Stomach smooth muscle (tissue), 2 donors: ENCODE results near the gene TOX2.

Experiments
- H3K27ac ChIP-seq: one replicate; pipeline ENCODE4 v1.7.0; 2013; ENCODE audit warnings: mild to moderate bottlenecking, low read length, inconsistent platforms
- H3K27me3 ChIP-seq, 2 donors: one replicate each; pipeline ENCODE4 v1.7.0; 2013; ENCODE audit warnings: low read length in 2 of 2; ENCODE audit not compliant: insufficient read depth in 2 of 2, control insufficient read depth in 1 of 2
- H3K36me3 ChIP-seq, 2 donors: one replicate each; pipeline ENCODE4 v1.7.0; 2013; ENCODE audit warnings: low read length in 2 of 2; ENCODE audit not compliant: control insufficient read depth in 2 of 2, insufficient read depth in 2 of 2
- H3K4me1 ChIP-seq: one replicate; pipeline ENCODE4 v1.7.0; 2013; ENCODE audit warnings: low read length; ENCODE audit not compliant: control insufficient read depth, insufficient read depth
- H3K4me3 ChIP-seq, 2 donors: one replicate each; pipeline ENCODE4 v1.7.0; 2013; ENCODE audit warnings: low read length in 2 of 2
- H3K9ac ChIP-seq, 2 donors: one replicate each; pipeline ENCODE4 v1.7.0; 2013; ENCODE audit warnings: low read length in 2 of 2, mild to moderate bottlenecking in 1 of 2
- H3K9me3 ChIP-seq, 2 donors: one replicate each; pipeline ENCODE4 v1.7.0; 2013; ENCODE audit warnings: low read length in 2 of 2; ENCODE audit not compliant: control insufficient read depth in 2 of 2
- donor health status: healthy.
- donor health status: Pancreatic carcinoma.

TOX2 gene

DNA sequence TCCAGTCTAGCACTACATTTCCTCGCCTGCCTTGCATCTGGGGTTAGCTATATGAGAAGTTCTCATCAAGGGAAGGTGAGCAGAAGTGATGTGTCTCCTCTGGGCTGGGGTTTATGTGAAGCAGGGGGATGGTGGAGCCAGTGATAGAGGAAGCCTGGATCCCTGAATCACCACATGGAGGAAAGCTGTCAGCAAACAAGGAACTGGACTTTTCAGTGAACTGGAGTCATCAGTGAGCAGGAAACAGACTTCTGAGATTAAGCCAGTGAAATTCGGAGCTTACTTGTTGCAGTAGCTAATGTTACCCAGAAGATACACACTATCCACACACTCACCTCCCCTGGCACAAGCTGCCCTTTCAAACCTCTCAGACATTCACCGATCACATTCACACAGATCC is 13.4 kb upstream of the TOX2 start:
- H3K4me3 ChIP-seq: no peak overlapping the region
- no peaks in the 10 kb centered on the region for H3K4me1 ChIP-seq

DNA sequence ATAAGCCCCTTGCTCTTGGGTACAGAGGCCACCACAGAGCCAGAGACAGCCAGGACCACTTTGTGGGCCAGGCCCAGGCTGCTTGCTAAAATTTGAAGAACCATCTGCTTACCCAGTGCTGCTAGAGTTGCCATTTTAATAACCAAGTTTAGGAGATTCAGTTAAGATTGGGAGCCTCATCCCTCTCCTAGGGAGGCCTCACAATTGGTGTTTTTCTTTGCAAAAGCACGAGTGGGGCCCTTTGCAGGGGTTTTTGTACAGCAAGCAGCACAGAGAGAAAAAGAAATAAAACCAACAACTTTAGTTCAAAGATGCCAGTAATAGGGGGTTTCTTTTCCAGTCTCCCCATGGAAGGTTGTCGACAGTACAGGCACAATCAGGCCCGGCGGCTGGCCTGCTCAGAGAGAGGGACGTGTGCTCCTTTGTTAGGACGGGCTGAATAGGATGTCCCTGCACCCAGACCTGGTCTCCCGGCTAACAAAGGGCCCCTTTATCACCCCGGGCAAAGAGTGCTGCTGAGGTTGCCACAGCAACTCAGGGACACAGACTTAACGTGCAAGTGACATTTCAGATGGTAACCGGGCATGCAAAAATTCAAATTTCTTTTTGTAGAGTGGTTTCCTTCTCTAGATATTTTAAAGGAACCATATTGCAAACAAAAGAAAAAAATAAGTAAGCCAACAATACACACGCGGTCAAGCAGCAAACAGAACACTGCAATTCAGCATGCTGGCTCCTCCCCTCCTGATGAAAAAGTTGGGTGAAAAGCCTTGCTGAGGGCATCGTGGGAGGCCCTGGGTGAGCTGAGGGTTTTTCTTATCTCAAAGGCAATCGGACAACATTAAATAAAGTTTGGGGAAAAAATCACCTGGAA is 10.5 kb upstream of the TOX2 start:
- H3K9me3 ChIP-seq: peaks cover 7 to 9% of the 10 kb centered on the region in 2 donors
- H3K4me3 ChIP-seq: no peak overlapping the region
- peaks cover 0 to 2% of the 10 kb centered on the region in 2 donors for H3K27me3 ChIP-seq
- H3K36me3 ChIP-seq: no peaks in the 10 kb centered on the region
- no peak overlapping the region for H3K9ac ChIP-seq
- no peak overlapping the region for H3K27ac ChIP-seq
- no peaks in the 10 kb centered on the region for H3K4me1 ChIP-seq

More for the DNA sequence above, 13.4 kb upstream of the TOX2 start:
- no peak overlapping the region for H3K27ac ChIP-seq
- peaks cover 5 to 7% of the 10 kb centered on the region in 2 donors for H3K9me3 ChIP-seq
- peaks cover 0 to 2% of the 10 kb centered on the region in 2 donors for H3K27me3 ChIP-seq
- no peaks in the 10 kb centered on the region for H3K36me3 ChIP-seq
- no peak overlapping the region for H3K9ac ChIP-seq

DNA sequence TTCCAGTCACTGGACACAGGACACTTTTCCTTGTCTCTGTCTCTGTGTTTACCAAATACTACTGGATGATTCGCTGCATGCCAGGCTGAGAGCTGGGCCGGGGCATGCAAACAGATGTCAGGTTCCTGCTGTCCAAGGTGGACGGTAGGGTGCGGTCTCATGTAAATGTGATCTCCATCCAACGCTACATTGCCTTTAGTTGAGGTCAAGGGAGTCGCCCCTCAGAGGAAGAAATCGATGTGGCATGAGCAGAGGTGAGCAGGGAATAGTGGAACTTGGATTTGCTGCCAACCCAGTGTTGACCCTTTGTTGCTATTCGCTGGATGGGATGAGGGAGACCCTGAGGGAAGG is 9.8 kb upstream of the TOX2 start:
- Histone ChIP-seq H3K36me3 (no peaks in the 10 kb centered on the region), H3K27ac (no peak overlapping the region), H3K9me3 (peaks cover 7 to 9% of the 10 kb centered on the region in 2 donors), H3K4me1 (no peaks in the 10 kb centered on the region), H3K4me3 (no peak overlapping the region), H3K27me3 (no peaks in the 10 kb centered on the region), H3K9ac (no peak overlapping the region)

DNA sequence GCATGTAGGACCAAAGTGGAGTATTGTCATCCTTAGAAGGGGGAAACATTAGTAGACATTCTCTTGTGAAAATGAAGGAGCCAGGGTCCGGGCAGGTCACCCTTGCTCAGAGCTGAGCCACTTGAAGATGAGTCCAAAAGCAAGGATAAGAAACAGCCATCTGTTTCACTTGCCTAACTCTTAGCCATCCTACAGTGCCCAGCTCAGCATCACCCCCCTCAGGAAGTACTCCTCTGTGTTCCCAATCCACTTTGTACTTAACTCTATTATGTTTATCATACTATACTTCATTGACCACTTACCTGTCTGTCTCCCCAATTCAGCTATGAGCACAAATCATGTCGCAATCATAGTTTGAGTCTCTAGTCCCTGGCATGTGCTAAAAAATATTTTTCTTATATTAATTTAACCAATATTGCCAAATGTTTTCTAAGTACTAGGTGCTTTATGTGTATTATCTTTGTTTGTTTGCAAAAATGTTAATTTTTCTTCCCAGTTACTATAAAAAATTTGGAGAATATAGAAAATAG is 8.1 kb upstream of the TOX2 start:
- H3K4me3 ChIP-seq: no peak overlapping the region
- no peak overlapping the region for H3K9ac ChIP-seq
- H3K9me3 ChIP-seq: peaks cover 2 to 8% of the 10 kb centered on the region in 2 donors
- H3K27ac ChIP-seq: no peak overlapping the region
- H3K27me3 ChIP-seq: no peaks in the 10 kb centered on the region
- no peaks in the 10 kb centered on the region for H3K36me3 ChIP-seq
- H3K4me1 ChIP-seq: no peaks in the 10 kb centered on the region

DNA sequence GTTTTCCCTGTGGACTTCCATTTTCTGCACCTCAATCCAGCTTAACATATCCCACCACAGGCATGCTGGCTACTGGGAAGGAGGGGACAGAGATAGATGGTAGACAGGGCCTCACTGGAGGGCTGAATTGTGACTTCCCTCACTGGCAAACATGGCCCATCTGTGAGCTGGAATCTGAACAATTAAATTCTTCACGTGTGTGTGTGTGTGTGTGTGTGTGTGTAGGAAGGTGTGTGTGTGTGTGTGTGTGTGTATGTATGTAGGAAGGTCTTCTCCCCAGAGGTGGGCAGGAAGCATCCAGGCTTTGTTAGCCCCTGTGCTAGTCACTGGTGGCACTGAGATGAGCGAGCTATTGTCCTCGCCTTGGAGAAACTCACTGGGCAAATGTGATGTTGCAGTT is 5.4 kb upstream of the TOX2 start:
- Histone ChIP-seq H3K9me3 (peaks cover 11 to 13% of the 10 kb centered on the region in 2 donors), H3K27ac (no peak overlapping the region), H3K36me3 (no peaks in the 10 kb centered on the region), H3K4me3 (no peak overlapping the region), H3K9ac (no peak overlapping the region), H3K27me3 (peaks cover 0 to 10% of the 10 kb centered on the region in 2 donors), H3K4me1 (no peaks in the 10 kb centered on the region)

DNA sequence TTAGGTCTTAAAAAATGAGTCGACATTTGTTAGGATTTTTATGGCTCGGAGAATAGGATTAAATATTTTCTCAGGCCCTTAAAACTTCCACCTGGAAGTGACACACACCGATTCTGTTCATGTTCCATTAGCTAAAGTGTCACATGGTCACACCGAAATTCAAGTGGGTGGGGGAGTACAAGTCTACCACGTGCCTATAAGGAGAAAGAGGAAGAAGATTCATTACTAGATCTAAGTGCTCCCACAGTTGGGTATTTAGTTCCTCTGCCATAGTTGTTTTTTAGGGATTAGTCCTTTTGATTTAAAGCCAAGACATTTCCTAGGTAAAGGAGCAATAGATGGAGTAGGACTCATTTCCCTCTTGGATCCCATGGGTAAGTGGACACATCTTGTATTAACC is 4.9 kb upstream of the TOX2 start:
- H3K36me3 ChIP-seq: no peaks in the 10 kb centered on the region
- no peaks in the 10 kb centered on the region for H3K4me1 ChIP-seq
- H3K27ac ChIP-seq: no peak overlapping the region
- H3K27me3 ChIP-seq: peaks cover 0 to 13% of the 10 kb centered on the region in 2 donors
- H3K9ac ChIP-seq: no peak overlapping the region
- no peak overlapping the region for H3K4me3 ChIP-seq
- H3K9me3 ChIP-seq: peaks cover 12 to 13% of the 10 kb centered on the region in 2 donors

DNA sequence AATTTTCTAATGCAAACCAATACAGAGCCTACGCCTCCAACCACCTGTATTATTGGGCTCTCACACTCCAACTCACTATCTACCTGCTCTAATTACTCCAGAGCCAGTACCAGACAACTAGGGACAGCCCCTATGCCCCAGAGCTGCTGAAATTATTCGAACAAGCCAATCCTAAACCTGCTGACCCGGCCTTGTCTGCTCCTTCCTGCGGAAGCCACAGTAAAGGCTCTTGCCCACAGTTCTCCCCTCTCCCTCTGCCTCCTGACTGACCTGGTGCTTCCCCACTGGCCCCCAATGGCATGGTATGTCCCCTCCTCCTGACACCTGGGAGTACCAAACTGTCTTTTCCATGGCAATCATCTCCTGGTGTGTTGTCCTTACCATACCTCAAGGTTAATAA is 4.1 kb upstream of the TOX2 start:
- H3K9me3 ChIP-seq: peaks cover 12 to 13% of the 10 kb centered on the region in 2 donors
- H3K4me3 ChIP-seq: no peak overlapping the region
- H3K9ac ChIP-seq: no peak overlapping the region
- no peak overlapping the region for H3K27ac ChIP-seq
- H3K4me1 ChIP-seq: peaks cover 3% of the 10 kb centered on the region
- peaks cover 6 to 20% of the 10 kb centered on the region in 2 donors for H3K27me3 ChIP-seq
- H3K36me3 ChIP-seq: no peaks in the 10 kb centered on the region

DNA sequence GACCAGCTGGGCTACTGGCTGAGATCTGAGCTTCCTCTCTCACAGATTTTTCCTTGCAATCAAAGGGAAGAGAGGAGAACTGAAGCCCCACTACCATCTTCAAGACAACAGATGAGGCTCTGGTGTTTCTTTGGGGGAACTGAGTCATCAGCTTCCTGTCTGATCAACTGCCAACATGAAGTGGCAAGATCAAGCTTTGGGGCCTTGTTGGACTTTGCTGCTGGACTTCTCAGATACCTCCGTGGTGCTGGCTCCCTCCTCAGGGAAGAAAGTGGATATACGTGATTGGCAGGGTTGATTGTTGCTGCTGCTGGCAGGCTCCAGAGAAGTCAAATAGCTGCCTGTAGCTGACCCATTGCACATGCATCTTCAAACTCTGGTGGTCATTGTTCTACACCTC is 3.6 kb upstream of the TOX2 start:
- peaks cover 11 to 24% of the 10 kb centered on the region in 2 donors for H3K27me3 ChIP-seq
- no peak overlapping the region for H3K27ac ChIP-seq
- peaks cover 12 to 13% of the 10 kb centered on the region in 2 donors for H3K9me3 ChIP-seq
- H3K36me3 ChIP-seq: no peaks in the 10 kb centered on the region
- no peak overlapping the region for H3K9ac ChIP-seq
- H3K4me1 ChIP-seq: peaks cover 8% of the 10 kb centered on the region
- H3K4me3 ChIP-seq: no peak overlapping the region

DNA sequence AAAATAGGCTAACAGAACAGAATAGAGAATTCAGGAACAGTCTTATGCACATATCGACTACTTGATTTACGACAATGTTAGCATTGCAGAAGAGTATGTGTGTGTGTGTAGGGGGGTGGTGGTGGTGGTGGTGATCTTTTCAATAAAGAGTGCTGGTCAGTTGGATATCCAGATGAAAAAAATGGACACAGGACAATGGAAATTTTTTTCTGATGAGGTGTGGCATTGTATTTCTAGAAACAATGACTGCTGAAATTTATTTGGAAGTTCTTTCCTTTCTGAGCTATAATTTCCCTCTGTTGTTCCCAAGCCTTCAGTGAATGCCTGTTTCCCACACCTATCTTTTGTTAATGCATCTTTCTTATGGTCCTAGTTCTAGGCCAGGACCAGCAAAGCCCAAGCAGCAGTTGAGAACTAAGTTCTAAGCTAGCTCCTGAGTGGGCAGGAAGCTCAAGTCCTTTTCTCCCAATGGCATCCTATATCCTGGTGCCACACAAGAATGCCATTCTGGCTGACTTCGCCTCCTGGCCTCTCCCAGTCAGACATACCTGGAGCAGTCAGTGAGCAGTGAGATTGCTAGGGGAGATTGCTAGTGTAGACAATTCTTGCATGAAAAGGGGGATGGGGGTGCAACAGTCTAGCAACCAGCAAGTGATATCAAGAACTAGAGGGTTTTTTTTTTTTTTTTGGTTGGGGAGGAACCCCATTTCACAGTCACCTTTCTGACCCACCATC is 1.2 kb upstream of the TOX2 start:
- no peak overlapping the region for H3K27ac ChIP-seq

DNA sequence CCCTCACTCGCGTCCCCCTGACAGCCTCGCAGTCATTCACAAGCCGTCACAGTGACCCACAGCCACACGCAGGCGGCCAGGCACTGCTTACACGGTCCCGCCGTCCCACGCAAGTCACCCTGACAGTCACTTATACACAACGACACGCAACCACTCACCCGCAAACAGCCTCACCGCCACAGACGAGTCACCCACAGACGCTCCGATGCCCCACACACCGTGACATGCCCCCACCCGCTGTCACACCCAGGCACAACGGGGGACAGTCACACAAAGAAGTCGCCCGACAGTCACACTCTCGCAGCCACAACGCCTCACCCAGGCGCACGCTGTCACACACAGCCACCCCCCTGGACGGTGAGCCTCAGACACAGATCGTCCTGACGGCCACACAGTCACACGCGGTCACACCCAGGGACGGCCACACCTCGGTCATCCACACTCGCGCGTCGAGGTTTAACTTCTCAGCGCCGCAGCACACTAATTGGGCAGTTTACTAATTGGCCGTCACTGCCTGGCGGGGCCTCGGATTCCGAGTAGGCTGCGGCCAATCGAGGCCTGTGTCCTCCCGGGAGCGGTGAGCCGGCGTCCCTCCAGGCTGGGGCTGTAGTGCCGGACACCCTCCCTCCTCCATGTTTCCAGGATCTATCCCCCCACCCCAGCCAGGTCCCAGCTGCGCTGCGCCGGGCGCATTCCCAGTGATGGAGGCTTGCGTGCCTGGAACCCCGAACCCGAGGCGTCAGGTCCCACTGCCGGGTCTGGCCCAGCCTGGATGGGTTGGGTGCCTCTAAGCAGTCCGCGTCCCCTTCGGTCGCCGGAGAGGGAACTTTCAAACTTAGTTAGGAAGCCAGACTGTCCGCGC is 790 bp downstream of the TOX2 start:
- no peak overlapping the region for H3K27ac ChIP-seq
- H3K9me3 ChIP-seq: peaks cover 10 to 12% of the 10 kb centered on the region in 2 donors
- H3K4me1 ChIP-seq: peaks cover 12% of the 10 kb centered on the region
- H3K9ac ChIP-seq: peak overlapping the region in 1 of 2 donors; percentile 15
- peaks cover 19 to 41% of the 10 kb centered on the region in 2 donors for H3K27me3 ChIP-seq
- H3K4me3 ChIP-seq: peak overlapping the region; percentile 49 to 67
- no peaks in the 10 kb centered on the region for H3K36me3 ChIP-seq

More for the DNA sequence above, 1.2 kb upstream of the TOX2 start:
- H3K4me1 ChIP-seq: peaks cover 12% of the 10 kb centered on the region
- peaks cover 17 to 38% of the 10 kb centered on the region in 2 donors for H3K27me3 ChIP-seq
- peaks cover 10 to 12% of the 10 kb centered on the region in 2 donors for H3K9me3 ChIP-seq
- no peak overlapping the region for H3K4me3 ChIP-seq
- no peaks in the 10 kb centered on the region for H3K36me3 ChIP-seq
- no peak overlapping the region for H3K9ac ChIP-seq
